Measurements from ENCODE around the gene SREBF1. TPM values are rescaled to one million over a fixed set of nuclear protein-coding genes. Genes with fewer than 3 reads are reported as not detected.
A peak's percentile ranks its signal among the peaks of the same experiment; 100 is the strongest.

Gene SREBF1
- total RNA-seq, 5 donors from 2014 or later (not counting 1 experiment from before 2014, with no cell fraction given), result 24.6 to 279 (median 38.9) TPM

DNA sequence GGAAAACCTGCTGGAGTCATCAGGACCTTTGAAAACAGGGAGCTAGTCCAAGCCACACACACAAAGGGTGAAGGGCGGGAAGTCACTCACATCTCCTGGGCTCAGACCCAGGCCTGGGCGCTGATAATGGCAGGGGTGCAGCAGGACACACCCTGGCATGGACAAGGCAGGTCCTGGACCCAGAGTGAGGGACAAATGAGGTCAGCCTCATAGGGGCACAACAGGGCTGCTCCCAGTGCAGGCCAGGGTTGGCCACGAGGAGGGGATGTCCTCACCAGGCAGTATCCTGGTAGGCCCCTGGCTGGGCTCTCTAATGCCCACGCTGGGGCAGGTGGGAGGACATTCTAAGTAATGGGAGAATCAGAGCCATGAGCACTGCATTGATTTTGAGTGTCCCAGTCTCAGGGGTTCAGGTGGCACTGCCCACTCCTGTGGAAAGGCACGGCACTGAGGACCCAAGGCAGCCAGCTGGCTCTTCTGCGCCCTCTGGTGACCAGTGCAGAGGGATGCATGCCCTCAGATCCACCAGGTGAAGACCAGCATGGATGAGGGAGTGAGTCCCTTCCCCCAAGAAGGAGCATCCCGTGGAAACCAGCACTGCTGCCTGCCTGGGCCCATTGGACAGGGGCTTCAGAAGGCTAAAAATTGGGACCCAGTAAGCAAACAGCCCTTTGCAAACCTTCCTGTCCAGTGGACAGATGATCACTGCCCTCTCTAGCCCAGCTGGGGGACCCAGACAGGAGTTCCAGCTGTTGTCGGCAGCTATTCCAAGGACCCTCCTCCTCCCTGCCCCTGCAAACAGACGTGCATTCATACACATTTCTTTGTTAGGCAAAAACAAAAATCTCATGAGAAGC, 23.4 kb upstream of the SREBF1 start:
- H3K4me1 ChIP-seq (ENCODE audit: control insufficient read depth in 1 of 2, extremely low read depth in 1 of 2, insufficient read depth in 2 of 2, low read length in 2 of 2), result peaks cover 27 to 38% of the 10 kb centered on the region in 2 experiments
- CTCF ChIA-PET, result interaction anchor here (0.7 to 1.7 kb wide), 5 partner anchors 10 to 868 kb away, joined by 3 to 4 read pairs (median 3); no protein-coding TSS in a partner anchor
- POLR2A ChIA-PET, result no interaction called here
- peak; percentile 86 to 93 (median 90) for ATAC-seq (replicated peaks in 1 of 4)
- peak; percentile 35 to 85 (median 63) for DNase-seq
- no peak overlapping the region for H3K4me3 ChIP-seq (ENCODE audit: control insufficient read depth in 1 of 2, extremely low read depth in 1 of 2, low read length in 1 of 2)
- no peaks in the 10 kb centered on the region for H3K27me3 Mint-ChIP-seq
- no peaks in the 10 kb centered on the region for H3K27me3 ChIP-seq (replicated peaks in 1 of 2; ENCODE audit: control insufficient read depth in 2 of 2, extremely low read depth in 1 of 2, insufficient read depth in 2 of 2, low read length in 1 of 2)
- peaks cover 42 to 54% (median 50%) of the 10 kb centered on the region in 3 donors for H3K4me1 Mint-ChIP-seq
- H3K9me3 Mint-ChIP-seq, result no peaks in the 10 kb centered on the region
- no peaks in the 10 kb centered on the region for H3K36me3 Mint-ChIP-seq
- 27% methylated on average over 6 of the region's 9 CpGs for WGBS (ENCODE audit: insufficient coverage)
- no peaks in the 10 kb centered on the region for H3K36me3 ChIP-seq (ENCODE audit: control insufficient read depth in 2 of 2, extremely low read depth in 1 of 2, insufficient read depth in 1 of 2, low read length in 1 of 2)
- no peak overlapping the region for H3K27ac Mint-ChIP-seq
- H3K9me3 ChIP-seq, result no peaks in the 10 kb centered on the region
- no peak overlapping the region for H3K27ac ChIP-seq (ENCODE audit: low read length)
- no peak overlapping the region for H3K4me3 Mint-ChIP-seq

DNA sequence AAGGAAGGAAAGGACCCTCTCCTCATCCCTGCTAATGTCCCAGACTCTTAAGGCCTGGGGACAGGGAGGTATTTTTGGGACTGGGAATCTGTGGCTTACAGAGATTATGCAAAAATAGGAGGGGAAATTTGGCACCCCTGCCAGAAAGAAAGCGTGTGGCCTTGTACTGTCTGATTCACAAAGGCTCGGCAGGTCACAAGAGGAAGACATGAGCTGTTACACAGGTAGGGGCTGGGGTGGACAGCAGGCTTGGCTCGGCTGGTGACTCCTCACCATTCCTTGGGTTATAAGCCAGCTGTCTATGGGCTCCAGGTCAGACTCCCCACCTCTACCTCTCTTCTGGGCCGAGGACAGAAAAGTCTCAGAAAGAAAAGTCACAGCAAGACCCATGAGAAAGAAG, 20.7 kb upstream of the SREBF1 start:
- Histone ChIP-seq H3K9me3 (no peaks in the 10 kb centered on the region), H3K4me1 (ENCODE audit: control insufficient read depth in 1 of 2, extremely low read depth in 1 of 2, insufficient read depth in 2 of 2, low read length in 2 of 2) (peaks cover 14 to 37% of the 10 kb centered on the region in 2 experiments), H3K36me3 (ENCODE audit: control insufficient read depth in 2 of 2, extremely low read depth in 1 of 2, insufficient read depth in 1 of 2, low read length in 1 of 2) (peaks cover 0 to 3% of the 10 kb centered on the region in 2 donors), H3K27ac (ENCODE audit: low read length) (no peak overlapping the region), H3K4me3 (ENCODE audit: control insufficient read depth in 1 of 2, extremely low read depth in 1 of 2, low read length in 1 of 2) (no peak overlapping the region), H3K27me3 (replicated peaks in 1 of 2; ENCODE audit: control insufficient read depth in 2 of 2, extremely low read depth in 1 of 2, insufficient read depth in 2 of 2, low read length in 1 of 2) (no peaks in the 10 kb centered on the region)
- Mint-ChIP-seq H3K27ac (no peak overlapping the region), H3K4me1 (peaks cover 40 to 47% (median 44%) of the 10 kb centered on the region in 3 donors), H3K4me3 (no peak overlapping the region), H3K27me3 (no peaks in the 10 kb centered on the region), H3K9me3 (no peaks in the 10 kb centered on the region), H3K36me3 (no peaks in the 10 kb centered on the region)
- no peak for ATAC-seq (replicated peaks in 1 of 4)
- whole genome bisulfite sequencing (ENCODE audit: insufficient coverage), result 97% methylated on average over 3 of the region's 4 CpGs
- CTCF ChIA-PET, result no interaction called here
- POLR2A ChIA-PET, result interaction anchor here in 1 of 2 donors (1.0 kb wide), 1 partner anchor 40 kb away, joined by 6 read pairs; no protein-coding TSS in a partner anchor
- no peak for DNase-seq

DNA sequence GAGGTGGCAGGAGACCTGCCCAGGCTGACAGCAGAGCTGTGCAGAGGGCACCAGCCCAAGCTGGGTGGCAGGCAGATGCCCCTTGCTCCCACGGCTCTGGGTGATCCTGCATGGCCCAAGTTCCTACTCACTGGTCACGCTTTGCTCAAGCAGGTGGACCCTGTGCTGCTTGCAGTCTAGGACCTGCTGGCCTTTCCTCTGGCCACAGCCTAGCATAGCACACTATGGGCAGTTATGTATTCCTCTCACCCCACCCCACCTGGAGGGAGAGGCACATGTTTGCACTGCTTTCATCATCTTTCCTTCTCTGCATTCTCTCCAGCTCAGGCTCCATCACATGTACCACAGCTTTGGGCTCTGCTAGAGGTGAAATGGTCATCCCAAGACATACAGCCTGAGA, 19.6 kb upstream of the SREBF1 start:
- H3K27ac ChIP-seq (ENCODE audit: low read length), result no peak overlapping the region
- H3K9me3 ChIP-seq, result no peaks in the 10 kb centered on the region
- POLR2A ChIA-PET, result interaction anchor here in 1 of 2 donors (0.6 kb wide), 1 partner anchor 14 kb away, joined by 3 read pairs; no protein-coding TSS in a partner anchor
- no peak overlapping the region for H3K27ac Mint-ChIP-seq
- H3K27me3 Mint-ChIP-seq, result no peaks in the 10 kb centered on the region
- peaks cover 0 to 3% of the 10 kb centered on the region in 2 donors for H3K36me3 ChIP-seq (ENCODE audit: control insufficient read depth in 2 of 2, extremely low read depth in 1 of 2, insufficient read depth in 1 of 2, low read length in 1 of 2)
- no peak overlapping the region for H3K4me3 Mint-ChIP-seq
- no peaks in the 10 kb centered on the region for H3K9me3 Mint-ChIP-seq
- peaks cover 5% of the 10 kb centered on the region for H3K36me3 Mint-ChIP-seq
- ATAC-seq (replicated peaks in 1 of 4) (no peak), DNase-seq (no peak)
- H3K4me3 ChIP-seq (ENCODE audit: control insufficient read depth in 1 of 2, extremely low read depth in 1 of 2, low read length in 1 of 2), result no peak overlapping the region
- H3K4me1 ChIP-seq (ENCODE audit: control insufficient read depth in 1 of 2, extremely low read depth in 1 of 2, insufficient read depth in 2 of 2, low read length in 2 of 2), result peaks cover 16 to 47% of the 10 kb centered on the region in 2 experiments
- no peaks in the 10 kb centered on the region for H3K27me3 ChIP-seq (replicated peaks in 1 of 2; ENCODE audit: control insufficient read depth in 2 of 2, extremely low read depth in 1 of 2, insufficient read depth in 2 of 2, low read length in 1 of 2)
- CTCF ChIA-PET, result interaction anchor here in 1 of 2 donors (0.5 kb wide), 1 partner anchor 22 kb away, joined by 3 read pairs; no protein-coding TSS in a partner anchor
- WGBS (ENCODE audit: insufficient coverage), result 100% methylated on average over 2 of the region's 2 CpGs
- H3K4me1 Mint-ChIP-seq, result peaks cover 47 to 49% (median 48%) of the 10 kb centered on the region in 3 donors

DNA sequence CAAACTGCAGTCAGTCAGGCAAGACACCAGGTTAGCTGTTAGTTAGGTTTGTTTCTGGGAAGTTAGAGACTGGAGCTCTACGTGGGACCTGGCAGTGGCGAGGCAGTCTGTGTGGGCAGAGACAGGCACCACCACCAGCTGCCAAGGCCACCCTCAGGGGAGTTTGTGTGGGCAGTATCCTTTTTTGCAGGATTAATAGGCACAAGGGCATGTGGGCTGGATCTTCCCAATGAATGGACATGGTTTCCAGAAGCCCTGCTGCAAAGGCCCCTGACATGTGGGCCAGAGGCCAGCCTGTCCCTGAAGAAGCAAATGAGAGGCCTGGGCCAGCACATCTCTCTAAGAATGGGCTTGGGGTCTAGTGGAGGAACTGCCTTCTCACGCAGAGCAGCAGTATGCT, 19.2 kb upstream of the SREBF1 start:
- ATAC-seq (replicated peaks in 1 of 4), result no peak
- ChIA-PET CTCF (no interaction called here), POLR2A (interaction anchor here in 1 of 2 donors (0.6 kb wide), 2 partner anchors 8 to 13 kb away, joined by 3 to 4 read pairs; no protein-coding TSS in a partner anchor)
- no peak for DNase-seq
- Histone ChIP-seq H3K4me3 (ENCODE audit: control insufficient read depth in 1 of 2, extremely low read depth in 1 of 2, low read length in 1 of 2) (no peak overlapping the region), H3K27ac (ENCODE audit: low read length) (no peak overlapping the region), H3K36me3 (ENCODE audit: control insufficient read depth in 2 of 2, extremely low read depth in 1 of 2, insufficient read depth in 1 of 2, low read length in 1 of 2) (peaks cover 0 to 3% of the 10 kb centered on the region in 2 donors), H3K4me1 (ENCODE audit: control insufficient read depth in 1 of 2, extremely low read depth in 1 of 2, insufficient read depth in 2 of 2, low read length in 2 of 2) (peaks cover 20 to 51% of the 10 kb centered on the region in 2 experiments), H3K9me3 (no peaks in the 10 kb centered on the region), H3K27me3 (replicated peaks in 1 of 2; ENCODE audit: control insufficient read depth in 2 of 2, extremely low read depth in 1 of 2, insufficient read depth in 2 of 2, low read length in 1 of 2) (no peaks in the 10 kb centered on the region)
- Mint-ChIP-seq H3K9me3 (no peaks in the 10 kb centered on the region), H3K27me3 (no peaks in the 10 kb centered on the region), H3K36me3 (peaks cover 5% of the 10 kb centered on the region), H3K4me1 (peaks cover 51 to 53% (median 52%) of the 10 kb centered on the region in 3 donors), H3K4me3 (no peak overlapping the region), H3K27ac (peak overlapping the region; percentile 45 to 52)
- 77% methylated on average over 3 of the region's 3 CpGs for WGBS (ENCODE audit: insufficient coverage)

DNA sequence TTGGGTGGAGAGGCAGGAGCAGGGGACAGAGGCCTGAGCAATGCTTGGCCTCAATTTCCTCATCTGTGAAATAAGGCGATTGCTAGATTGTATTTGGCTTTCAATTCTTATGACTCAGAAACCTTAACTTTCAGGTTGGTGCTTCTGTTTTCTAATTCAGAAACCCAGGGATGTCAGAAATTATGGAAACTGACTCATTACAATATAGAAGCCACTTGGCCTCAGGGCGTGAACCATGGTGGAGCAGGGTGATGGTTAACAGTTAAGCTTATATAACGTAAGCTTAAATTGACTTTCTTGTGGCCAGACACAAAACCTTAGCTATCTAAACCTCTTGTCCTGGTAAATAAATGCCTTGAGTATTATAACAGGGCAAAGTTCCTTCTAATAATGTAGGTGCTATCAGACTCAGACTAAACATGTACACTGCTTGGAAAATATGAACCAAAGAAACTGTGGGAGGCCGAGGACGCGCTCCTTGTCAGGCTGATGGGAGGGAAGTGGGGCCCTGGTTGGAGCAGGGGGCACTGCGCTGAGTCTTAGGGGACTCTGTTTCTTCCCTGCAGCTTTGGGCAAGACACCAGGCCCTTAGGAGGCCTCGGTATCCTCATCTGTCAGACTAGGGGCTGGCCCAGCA, 17.1 kb upstream of the SREBF1 start:
- Mint-ChIP-seq H3K4me3 (no peak overlapping the region), H3K27me3 (no peaks in the 10 kb centered on the region), H3K36me3 (peaks cover 5% of the 10 kb centered on the region), H3K4me1 (peaks cover 60 to 65% (median 61%) of the 10 kb centered on the region in 3 donors), H3K9me3 (no peaks in the 10 kb centered on the region), H3K27ac (peak overlapping the region; percentile 61 to 72)
- Histone ChIP-seq H3K4me1 (ENCODE audit: control insufficient read depth in 1 of 2, extremely low read depth in 1 of 2, insufficient read depth in 2 of 2, low read length in 2 of 2) (peaks cover 36 to 62% of the 10 kb centered on the region in 2 experiments), H3K36me3 (ENCODE audit: control insufficient read depth in 2 of 2, extremely low read depth in 1 of 2, insufficient read depth in 1 of 2, low read length in 1 of 2) (peaks cover 0 to 3% of the 10 kb centered on the region in 2 donors), H3K9me3 (no peaks in the 10 kb centered on the region), H3K4me3 (ENCODE audit: control insufficient read depth in 1 of 2, extremely low read depth in 1 of 2, low read length in 1 of 2) (no peak overlapping the region), H3K27ac (ENCODE audit: low read length) (no peak overlapping the region), H3K27me3 (replicated peaks in 1 of 2; ENCODE audit: control insufficient read depth in 2 of 2, extremely low read depth in 1 of 2, insufficient read depth in 2 of 2, low read length in 1 of 2) (no peaks in the 10 kb centered on the region)
- CTCF ChIA-PET, result interaction anchor here in 1 of 2 donors (0.6 kb wide), 2 partner anchors 24 to 166 kb away, joined by 4 to 5 read pairs; no protein-coding TSS in a partner anchor
- 35% methylated on average over 2 of the region's 8 CpGs for WGBS (ENCODE audit: insufficient coverage)
- ATAC-seq (replicated peaks in 1 of 4) (no peak), DNase-seq (no peak)
- POLR2A ChIA-PET, result no interaction called here

DNA sequence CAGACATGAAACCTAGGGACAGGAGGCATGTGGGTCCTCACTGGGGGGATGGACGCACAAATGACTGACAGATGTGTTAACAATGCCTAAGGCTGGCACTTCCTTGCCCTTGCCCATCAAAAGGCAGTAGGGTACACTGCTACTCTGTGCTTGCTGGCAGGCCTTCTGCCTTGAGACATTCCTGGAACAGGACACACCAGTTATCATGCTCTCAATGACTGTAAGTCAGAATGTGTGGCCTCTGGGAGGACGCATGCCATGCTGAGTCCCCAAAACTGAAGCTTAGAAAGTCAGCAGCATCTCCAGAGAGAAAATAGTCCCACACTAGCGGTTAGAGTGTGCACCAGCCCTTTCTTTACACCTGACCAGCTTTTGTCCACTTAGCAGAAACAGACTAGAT, 16.1 kb upstream of the SREBF1 start:
- Mint-ChIP-seq H3K4me1 (peaks cover 70 to 75% (median 71%) of the 10 kb centered on the region in 3 donors), H3K27ac (peak overlapping the region; percentile 11 to 72), H3K27me3 (no peaks in the 10 kb centered on the region), H3K4me3 (no peak overlapping the region), H3K9me3 (no peaks in the 10 kb centered on the region), H3K36me3 (peaks cover 5% of the 10 kb centered on the region)
- DNase-seq (no peak), ATAC-seq (replicated peaks in 1 of 4) (no peak)
- Histone ChIP-seq H3K36me3 (ENCODE audit: control insufficient read depth in 2 of 2, extremely low read depth in 1 of 2, insufficient read depth in 1 of 2, low read length in 1 of 2) (peaks cover 0 to 3% of the 10 kb centered on the region in 2 donors), H3K27me3 (replicated peaks in 1 of 2; ENCODE audit: control insufficient read depth in 2 of 2, extremely low read depth in 1 of 2, insufficient read depth in 2 of 2, low read length in 1 of 2) (no peaks in the 10 kb centered on the region), H3K9me3 (no peaks in the 10 kb centered on the region), H3K4me3 (ENCODE audit: control insufficient read depth in 1 of 2, extremely low read depth in 1 of 2, low read length in 1 of 2) (no peak overlapping the region), H3K27ac (ENCODE audit: low read length) (no peak overlapping the region), H3K4me1 (ENCODE audit: control insufficient read depth in 1 of 2, extremely low read depth in 1 of 2, insufficient read depth in 2 of 2, low read length in 2 of 2) (peaks cover 45 to 72% of the 10 kb centered on the region in 2 experiments)
- ChIA-PET CTCF (interaction anchor here in 1 of 2 donors (0.6 kb wide), 1 partner anchor 165 kb away, joined by 5 read pairs; no protein-coding TSS in a partner anchor), POLR2A (no interaction called here)
- WGBS (ENCODE audit: insufficient coverage), result 87% methylated on average over 3 of the region's 3 CpGs

Data from T-cell (primary cell).